ENCODE results near the gene OR13H1.
"Not testable (repeated sequence)": the region's sequence is repeated elsewhere in the genome, so short reads cannot be mapped to it uniquely, and the experiment has no call there.

OR13H1 gene

DNA sequence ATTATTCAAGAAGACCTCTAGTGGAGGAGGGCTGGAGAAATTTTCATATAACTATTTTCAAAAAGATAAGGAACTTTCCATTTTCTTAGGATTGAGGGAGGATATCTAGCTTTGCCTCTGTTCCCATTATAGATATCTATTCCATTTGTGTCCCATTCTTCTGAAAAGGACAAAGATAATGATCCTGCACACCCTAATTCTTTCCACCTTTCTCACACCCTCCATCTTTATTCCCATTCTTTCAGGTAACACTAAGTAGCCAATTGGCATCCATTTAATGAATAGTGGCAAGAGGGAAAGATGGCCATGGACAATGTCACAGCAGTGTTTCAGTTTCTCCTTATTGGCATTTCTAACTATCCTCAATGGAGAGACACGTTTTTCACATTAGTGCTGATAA is at the start of gene OR13H1:
Gene OR13H1 (plus strand): TSS at position 301 of the 400 bp plus-strand sequence. CDS start 0 bp downstream, at position 301.
- no peak for ATAC-seq
- TF ChIP-seq ESRRG (CRISPR knock-in tag; IDR thresholded peaks at IDR 0.05) = no peak
- TF ChIP-seq PPARA (CRISPR knock-in tag; IDR thresholded peaks at IDR 0.05; ENCODE audit: borderline replicate concordance) = no peak
- TF ChIP-seq RARB (CRISPR knock-in tag; IDR thresholded peaks at IDR 0.05) = no peak
- no peak for TF ChIP-seq TOX (CRISPR knock-in tag; IDR thresholded peaks at IDR 0.05; ENCODE audit: borderline replicate concordance)
- TF ChIP-seq ZC3H10 (CRISPR knock-in tag; IDR thresholded peaks at IDR 0.05) = no peak
- TF ChIP-seq GLIS3 (CRISPR knock-in tag; IDR thresholded peaks at IDR 0.05) = no peak
- TF ChIP-seq ZFP3 (CRISPR knock-in tag; IDR thresholded peaks at IDR 0.05) = no peak
- TF ChIP-seq, protein P1, sequence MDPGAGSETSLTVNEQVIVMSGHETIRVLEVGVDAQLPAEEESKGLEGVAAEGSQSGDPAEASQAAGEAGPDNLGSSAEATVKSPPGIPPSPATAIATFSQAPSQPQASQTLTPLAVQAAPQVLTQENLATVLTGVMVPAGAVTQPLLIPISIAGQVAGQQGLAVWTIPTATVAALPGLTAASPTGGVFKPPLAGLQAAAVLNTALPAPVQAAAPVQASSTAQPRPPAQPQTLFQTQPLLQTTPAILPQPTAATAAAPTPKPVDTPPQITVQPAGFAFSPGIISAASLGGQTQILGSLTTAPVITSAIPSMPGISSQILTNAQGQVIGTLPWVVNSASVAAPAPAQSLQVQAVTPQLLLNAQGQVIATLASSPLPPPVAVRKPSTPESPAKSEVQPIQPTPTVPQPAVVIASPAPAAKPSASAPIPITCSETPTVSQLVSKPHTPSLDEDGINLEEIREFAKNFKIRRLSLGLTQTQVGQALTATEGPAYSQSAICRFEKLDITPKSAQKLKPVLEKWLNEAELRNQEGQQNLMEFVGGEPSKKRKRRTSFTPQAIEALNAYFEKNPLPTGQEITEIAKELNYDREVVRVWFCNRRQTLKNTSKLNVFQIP (CRISPR knock-in tag; IDR thresholded peaks at IDR 0.05; ENCODE audit: borderline replicate concordance, low read depth) = no peak
- TF ChIP-seq SNAI2 (CRISPR knock-in tag; IDR thresholded peaks at IDR 0.05) = no peak
- no peak for TF ChIP-seq TCF4 (CRISPR knock-in tag; IDR thresholded peaks at IDR 0.05; ENCODE audit: borderline replicate concordance)
- no peak for TF ChIP-seq BACH2 (CRISPR knock-in tag; IDR thresholded peaks at IDR 0.05; ENCODE audit: borderline replicate concordance)
- TF ChIP-seq ZFP30 (CRISPR knock-in tag; IDR thresholded peaks at IDR 0.05) = no peak
- TF ChIP-seq CREB5 (CRISPR knock-in tag; IDR thresholded peaks at IDR 0.05; ENCODE audit: low read depth) = no peak
- no peak for TF ChIP-seq TSHZ2 (CRISPR knock-in tag; IDR thresholded peaks at IDR 0.05)
- no peak for TF ChIP-seq CSRNP3 (CRISPR knock-in tag; IDR thresholded peaks at IDR 0.05)
- no peak for TF ChIP-seq ZNF565 (CRISPR knock-in tag; conservative IDR thresholded peaks at IDR 0.05; ENCODE audit: low read depth)
- no peak for TF ChIP-seq ARNTL (CRISPR knock-in tag; IDR thresholded peaks at IDR 0.05; ENCODE audit: borderline replicate concordance, low read depth)
- no peak for TF ChIP-seq ZNF70 (CRISPR knock-in tag; IDR thresholded peaks at IDR 0.05)
- no peak for TF ChIP-seq PATZ1 (CRISPR knock-in tag; IDR thresholded peaks at IDR 0.05; ENCODE audit: borderline replicate concordance)

GRCh38 chrX:131501556-131501955 is 42.3 kb upstream of the OR13H1 start:
- ATAC-seq = not testable (repeated sequence)

- ATAC-seq = no peak
Observed at GRCh38 chrX:131513159-131513914, 30.5 kb upstream of the OR13H1 start.

More at GRCh38 chrX:131513159-131513914, 30.5 kb upstream of the OR13H1 start:
- TF ChIP-seq SNAI2 (CRISPR knock-in tag; IDR thresholded peaks at IDR 0.05) (no peak), CREB5 (CRISPR knock-in tag; IDR thresholded peaks at IDR 0.05; ENCODE audit: low read depth) (no peak), ZNF70 (CRISPR knock-in tag; IDR thresholded peaks at IDR 0.05) (no peak), CSRNP3 (CRISPR knock-in tag; IDR thresholded peaks at IDR 0.05) (no peak), TSHZ2 (CRISPR knock-in tag; IDR thresholded peaks at IDR 0.05) (no peak), ISL1 (CRISPR knock-in tag; IDR thresholded peaks at IDR 0.05) (no peak), CSDC2 (CRISPR knock-in tag; IDR thresholded peaks at IDR 0.05) (no peak)
